Endodermal cell (in vitro differentiated cells): ENCODE data around the gene EEF1G. TPM values are rescaled to one million over a fixed set of nuclear protein-coding genes. Genes with fewer than 3 reads are reported as not detected.
A peak's percentile ranks its signal among the peaks of the same experiment; 100 is the strongest.

Source experiments
- DNase-seq: peaks from one replicate; pipeline ENCODE4 v3.0.0-alpha.2; 2017
- H3K27ac ChIP-seq: 2 replicates; pipeline ENCODE4 v1.5.1; 2013; ENCODE audit warnings: mild to moderate bottlenecking, low read depth, low read length, moderate library complexity
- H3K27me3 ChIP-seq: 2 replicates; pipeline ENCODE4 v1.6.1; 2013; ENCODE audit warnings: mild to moderate bottlenecking, low read length, moderate library complexity; ENCODE audit not compliant: insufficient read depth, control insufficient read depth, poor library complexity, severe bottlenecking
- H3K36me3 ChIP-seq: 2 replicates; pipeline ENCODE4 v1.7.0; 2013; ENCODE audit warnings: mild to moderate bottlenecking, low read length, moderate library complexity; ENCODE audit not compliant: control insufficient read depth, insufficient read depth
- H3K4me1 ChIP-seq: one replicate; pipeline ENCODE4 v1.7.0; 2013; ENCODE audit warnings: low read length; ENCODE audit not compliant: control insufficient read depth, insufficient read depth
- H3K4me3 ChIP-seq: 2 replicates; pipeline ENCODE4 v1.5.1; 2013; ENCODE audit warnings: mild to moderate bottlenecking, low read length, moderate library complexity
- H3K9ac ChIP-seq: 2 replicates; pipeline ENCODE4 v1.6.1; 2013; ENCODE audit warnings: mild to moderate bottlenecking, low read length, moderate library complexity; ENCODE audit not compliant: poor library complexity, severe bottlenecking; ENCODE audit errors: extremely low read depth
- H3K9me3 ChIP-seq: 2 replicates; pipeline ENCODE4 v1.6.1; 2013; ENCODE audit warnings: mild to moderate bottlenecking, low read length, moderate library complexity; ENCODE audit not compliant: control insufficient read depth
- H3K27ac Mint-ChIP-seq: 2 replicates; pipeline ENCODE4 v1.8.0; 2020; ENCODE audit warnings: mixed read lengths
- H3K27me3 Mint-ChIP-seq: 2 replicates; pipeline ENCODE4 v1.8.0; 2021; ENCODE audit warnings: mild to moderate bottlenecking, mixed read lengths; ENCODE audit not compliant: insufficient read depth
- H3K36me3 Mint-ChIP-seq: 2 replicates; pipeline ENCODE4 v1.8.0; 2020; ENCODE audit warnings: low read depth, mixed read lengths
- H3K4me1 Mint-ChIP-seq: 2 replicates; pipeline ENCODE4 v1.8.0; 2020; ENCODE audit warnings: mixed read lengths
- H3K4me3 Mint-ChIP-seq: 2 replicates; pipeline ENCODE4 v1.8.0; 2020; ENCODE audit warnings: mild to moderate bottlenecking, moderate library complexity, mixed read lengths
- H3K9me3 Mint-ChIP-seq: 2 replicates; pipeline ENCODE4 v1.8.0; 2020; ENCODE audit warnings: mild to moderate bottlenecking, mixed read lengths
- CTCF ChIP-seq: fragments of 200-600 bp; sonication (generic); conservative IDR thresholded peaks from 2 replicates; pipeline ENCODE4 v1.5.0; 2021; ENCODE audit warnings: antibody characterized with exemption, mild to moderate bottlenecking
- WGBS, 2 experiments: methylation state at CpG; one replicate each; pipeline versions ENCODE4 v1.1.5 to v1.1.7; 2013; ENCODE audit warnings: missing lambda C conversion rate in 2 of 2, mixed read lengths in 1 of 2; ENCODE audit not compliant: insufficient coverage in 1 of 2, insufficient read length in 1 of 2; 5-methylcytosine and 5-hydroxymethylcytosine counted together
- total RNA-seq, 2 donors: library from RNA; stranded (reverse); fragmentation: NEBNext Ultra II Directional in 1 of 2; extraction: Animal tissue kit (Norgen Biotek cat#: 25700) in 1 of 2; gene quantifications; 2 replicates in 1 of 2; 3 replicates in 1 of 2; pipeline ENCODE4 v1.2.1, GENCODE V29; 2021

EEF1G gene
- total RNA-seq, 2 donors from 2014 or later, result 1,705 to 1,818 TPM

- Histone ChIP-seq H3K9ac (no peak overlapping the region), H3K9me3 (no peaks in the 10 kb centered on the region), H3K27ac (no peak overlapping the region), H3K4me3 (no peak overlapping the region), H3K27me3 (peaks cover 11% of the 10 kb centered on the region), H3K36me3 (no peaks in the 10 kb centered on the region), H3K4me1 (peaks cover 4% of the 10 kb centered on the region)
- H3K9me3 Mint-ChIP-seq, result no peaks in the 10 kb centered on the region
- peaks cover 29% of the 10 kb centered on the region for H3K4me1 Mint-ChIP-seq
- H3K27ac Mint-ChIP-seq, result no peak overlapping the region
- 94% methylated on average over 14 to 15 of the region's 15 CpGs for WGBS, 2 experiments
- no peak for DNase-seq
- peaks cover 24% of the 10 kb centered on the region for H3K27me3 Mint-ChIP-seq
- no peak overlapping the region for H3K4me3 Mint-ChIP-seq
- H3K36me3 Mint-ChIP-seq, result peaks cover 28% of the 10 kb centered on the region
- TF ChIP-seq CTCF, result no peak
Measured at GRCh38 chr11:62605902-62606301, 32.2 kb upstream of the EEF1G start.

- 98% methylated on average over 6 of the region's 6 CpGs for WGBS, 2 experiments
- no peak for DNase-seq
- no peaks in the 10 kb centered on the region for H3K9me3 ChIP-seq
- no peak for TF ChIP-seq CTCF
- H3K27me3 Mint-ChIP-seq, result peaks cover 24% of the 10 kb centered on the region
- H3K27me3 ChIP-seq, result peaks cover 11% of the 10 kb centered on the region
- H3K9ac ChIP-seq, result no peak overlapping the region
- peaks cover 28% of the 10 kb centered on the region for H3K36me3 Mint-ChIP-seq
- H3K4me3 Mint-ChIP-seq, result no peak overlapping the region
- H3K4me1 Mint-ChIP-seq, result peaks cover 30% of the 10 kb centered on the region
- H3K36me3 ChIP-seq, result no peaks in the 10 kb centered on the region
- no peak overlapping the region for H3K27ac ChIP-seq
- H3K27ac Mint-ChIP-seq, result no peak overlapping the region
- no peak overlapping the region for H3K4me3 ChIP-seq
- H3K4me1 ChIP-seq, result peaks cover 4% of the 10 kb centered on the region
- H3K9me3 Mint-ChIP-seq, result no peaks in the 10 kb centered on the region
Measured at GRCh38 chr11:62605467-62605866, 31.8 kb upstream of the EEF1G start.

- H3K27me3 ChIP-seq, result peaks cover 11% of the 10 kb centered on the region
- H3K9me3 Mint-ChIP-seq, result no peaks in the 10 kb centered on the region
Measured at GRCh38 chr11:62604460-62605120, 30.9 kb upstream of the EEF1G start.

More at GRCh38 chr11:62604460-62605120, 30.9 kb upstream of the EEF1G start:
- DNase-seq, result peak; percentile 63
- H3K36me3 ChIP-seq, result peaks cover 4% of the 10 kb centered on the region
- Mint-ChIP-seq H3K4me1 (peaks cover 39% of the 10 kb centered on the region), H3K4me3 (no peak overlapping the region), H3K27me3 (peaks cover 24% of the 10 kb centered on the region), H3K27ac (no peak overlapping the region), H3K36me3 (peaks cover 29% of the 10 kb centered on the region)
- no peak overlapping the region for H3K4me3 ChIP-seq
- H3K9me3 ChIP-seq, result no peaks in the 10 kb centered on the region
- no peak overlapping the region for H3K9ac ChIP-seq
- WGBS, 2 experiments, result 71 to 79% methylated on average over 10 to 13 of the region's 13 CpGs
- peak overlapping the region; percentile 3 for H3K27ac ChIP-seq
- H3K4me1 ChIP-seq, result peaks cover 4% of the 10 kb centered on the region
- TF ChIP-seq CTCF, result no peak
